Right cardiac atrium (tissue), 5 donors: Measurements from ENCODE around the gene BICC1. TPM values are rescaled to one million over a fixed set of nuclear protein-coding genes. Genes with fewer than 3 reads are reported as not detected.

ENCODE experiments used
- ATAC-seq, 2 donors: fragments of 200-7000 bp; cut with Tn5 transposase; one replicate each; pipeline versions ENCODE4 v1.8.0 to v1.9.1; 2020; ENCODE audit warnings: moderate library complexity in 2 of 2, mild to moderate bottlenecking in 1 of 2
- DNase-seq, 3 donors: peaks; one replicate each; pipeline ENCODE4 v3.0.0-alpha.2; 2020
- H3K27ac ChIP-seq: one replicate; pipeline ENCODE4 v1.5.1; 2013; ENCODE audit warnings: mild to moderate bottlenecking, low read length, control low read depth, moderate library complexity
- H3K27me3 ChIP-seq: one replicate; pipeline ENCODE4 v1.6.1; 2013; ENCODE audit not compliant: control insufficient read depth, insufficient read depth
- H3K4me1 ChIP-seq: one replicate; pipeline ENCODE4 v1.6.1; 2013; ENCODE audit warnings: low read length; ENCODE audit not compliant: control insufficient read depth, insufficient read depth
- H3K4me3 ChIP-seq: one replicate; pipeline ENCODE4 v1.5.1; 2013; ENCODE audit warnings: low read length, control low read depth
- H3K9me3 ChIP-seq: one replicate; pipeline ENCODE4 v1.6.1; 2013; ENCODE audit warnings: low read length; ENCODE audit not compliant: control insufficient read depth
- WGBS: extraction: QIAGEN DNeasy Blood & Tissue Kit; methylation state at CpG from one replicate; pipeline ENCODE4 v1.1.7; 2013; 5-methylcytosine and 5-hydroxymethylcytosine counted together
- intact Hi-C, 4 donors: fragments of 100-400 bp; cut with DNase I; formaldehyde crosslinking; loops; one replicate each; pipeline versions ENCODE4 v1.11.0 to v1.14.0; 2022 to 2023
- polyA plus RNA-seq: library from polyadenylated mRNA; stranded (reverse); fragments of 200-250 nt; gene quantifications from one replicate; pipeline ENCODE4 v1.2.3, GENCODE V29; 2013
- total RNA-seq, 4 donors: library from RNA; stranded (reverse); fragmentation: NEBNext Ultra II Directional; extraction: Animal tissue kit (Norgen Biotek cat#: 25700); gene quantifications; one replicate each; pipeline ENCODE4 v1.2.1, GENCODE V29; 2021
- donor health status: healthy with polysubstance abuse.
- donor health status: DM: no; HTN: yes; CAD: no.
- donor health status: DM: no; HTN: no; CAD: no.
- donor health status: DM: no; HTN: yes; CAD: no; lungs with severe emphysema.
- donor health status: DM: yes; HTN: yes; CAD: no.

BICC1 gene
- total and polyA plus RNA-seq, 5 donors = 5.2 to 15.9 (median 13.5) TPM

DNA sequence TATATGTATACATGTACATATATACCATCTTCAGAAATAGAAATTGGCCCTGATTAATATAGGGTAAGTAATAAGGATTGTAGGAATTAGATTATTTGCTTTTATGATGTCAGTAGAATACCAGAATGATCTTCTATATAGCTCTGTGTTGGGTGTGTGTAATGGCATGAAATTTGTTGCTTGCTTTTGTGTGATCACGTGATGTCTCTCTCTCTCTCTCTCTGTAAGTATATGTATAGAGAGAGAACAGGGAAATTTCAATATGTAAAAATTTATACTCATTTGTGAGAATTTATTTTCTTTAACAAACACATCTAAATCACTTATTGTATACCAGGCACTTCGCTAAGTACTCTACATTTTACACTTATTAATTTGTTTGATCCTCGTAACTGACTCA lies 272.7 kb downstream of the BICC1 start:
- no peaks in the 10 kb centered on the region for H3K9me3 ChIP-seq
- H3K4me1 ChIP-seq = peaks cover 3% of the 10 kb centered on the region
- ATAC-seq (no peak), DNase-seq (no peak)
- intact Hi-C loops = loop anchor here (10.0 kb wide), 5 partner anchors 149 to 839 kb away; partner anchors contain the start of gene PHYHIPL (in 1 of the 4)
- no peaks in the 10 kb centered on the region for H3K27me3 ChIP-seq
- H3K4me3 ChIP-seq = no peak overlapping the region
- no peak overlapping the region for H3K27ac ChIP-seq
- WGBS = 92% methylated on average over 3 of the region's 3 CpGs

DNA sequence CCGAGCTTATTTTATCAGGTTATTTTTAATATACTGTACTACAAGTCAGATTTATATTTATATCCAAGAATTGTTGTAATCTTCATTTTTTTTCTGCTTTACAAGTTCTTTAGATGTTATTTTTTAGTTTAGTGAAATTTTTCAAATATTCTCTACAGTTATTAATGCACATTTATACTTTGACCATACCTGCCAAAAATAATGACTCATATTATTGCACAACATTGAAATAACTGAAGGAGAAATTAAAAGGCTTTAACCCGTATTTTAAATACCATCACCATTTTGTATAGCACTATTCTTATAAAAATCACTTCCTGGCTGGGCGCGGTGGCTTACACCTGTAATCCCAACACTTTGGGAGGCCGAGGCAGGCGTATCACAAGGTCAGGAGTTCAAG lies 278.5 kb downstream of the BICC1 start:
- 81% methylated on average over 6 of the region's 6 CpGs for WGBS
- H3K27me3 ChIP-seq = no peaks in the 10 kb centered on the region
- ATAC-seq = no peak
- intact Hi-C loops = no loop called here
- H3K9me3 ChIP-seq = no peaks in the 10 kb centered on the region
- no peak overlapping the region for H3K4me3 ChIP-seq
- no peak overlapping the region for H3K27ac ChIP-seq
- H3K4me1 ChIP-seq = no peaks in the 10 kb centered on the region
- DNase-seq = peak in 1 of 3 donors; percentile 36

DNA sequence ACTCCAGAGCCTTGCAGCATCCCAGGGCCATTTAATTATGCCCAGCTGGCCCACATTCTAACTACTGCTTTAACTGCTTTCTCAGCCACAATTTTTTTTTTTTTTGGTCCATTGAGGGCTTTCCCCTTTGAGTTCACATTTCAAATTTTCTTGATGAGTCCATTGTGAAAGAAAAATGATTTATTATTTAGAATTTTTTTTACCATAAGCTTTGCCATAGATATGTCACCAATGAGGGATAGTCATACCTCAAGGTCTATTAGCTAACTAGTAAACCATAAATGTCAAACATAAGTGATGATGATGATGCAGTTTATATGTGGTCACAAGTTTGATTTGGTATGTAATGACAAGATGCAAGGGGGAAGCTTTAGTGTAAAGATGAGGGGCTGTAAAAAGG lies 282.9 kb downstream of the BICC1 start:
- Histone ChIP-seq H3K27ac (no peak overlapping the region), H3K27me3 (no peaks in the 10 kb centered on the region), H3K4me1 (no peaks in the 10 kb centered on the region), H3K9me3 (no peaks in the 10 kb centered on the region), H3K4me3 (no peak overlapping the region)
- ATAC-seq = no peak
- no peak for DNase-seq
- intact Hi-C loops = no loop called here

DNA sequence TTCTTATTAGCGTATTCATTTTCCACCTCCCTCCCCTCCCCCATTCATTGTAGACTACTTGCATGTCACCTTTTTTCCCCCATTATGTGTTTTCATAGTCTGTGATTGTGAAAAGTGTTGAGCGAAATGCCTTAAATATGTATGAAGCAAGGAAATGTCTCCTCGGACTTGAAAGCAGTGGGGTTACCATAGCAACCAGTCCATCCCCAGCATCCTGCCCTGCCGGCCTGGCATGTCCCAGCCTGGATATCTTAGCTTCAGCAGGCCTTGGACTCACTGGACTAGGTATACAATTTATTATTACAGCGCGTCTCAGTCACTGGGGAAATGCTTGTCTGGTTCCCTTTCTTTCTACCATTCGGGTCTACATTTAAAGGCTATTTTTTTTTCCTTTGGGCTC lies 283.6 kb downstream of the BICC1 start:
- H3K27ac ChIP-seq = no peak overlapping the region
- no peaks in the 10 kb centered on the region for H3K9me3 ChIP-seq
- no peaks in the 10 kb centered on the region for H3K27me3 ChIP-seq
- WGBS = 82% methylated on average over 7 of the region's 7 CpGs
- H3K4me1 ChIP-seq = no peaks in the 10 kb centered on the region
- intact Hi-C loops = no loop called here
- H3K4me3 ChIP-seq = no peak overlapping the region
- DNase-seq (no peak), ATAC-seq (no peak)

DNA sequence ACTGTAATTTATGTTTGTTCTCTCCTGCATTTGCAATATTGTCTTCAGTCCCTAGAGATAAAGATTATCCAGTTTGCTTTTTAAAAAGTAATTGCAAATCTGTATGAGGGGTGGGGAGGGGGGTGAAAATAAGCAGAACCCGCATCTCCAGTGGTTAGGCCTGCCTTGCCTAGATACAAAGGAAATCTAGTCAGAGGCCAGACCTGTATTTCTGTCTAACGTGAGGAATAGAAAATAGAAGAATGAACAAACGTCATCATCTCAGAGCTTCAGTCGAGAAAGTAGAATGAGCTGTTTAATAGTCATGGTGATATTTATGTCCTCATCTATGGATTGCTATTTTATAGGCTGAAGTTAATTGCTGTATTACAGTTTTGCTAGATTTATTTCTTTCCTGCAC lies 284.2 kb downstream of the BICC1 start:
- Histone ChIP-seq H3K27ac (no peak overlapping the region), H3K4me1 (no peaks in the 10 kb centered on the region), H3K9me3 (no peaks in the 10 kb centered on the region), H3K4me3 (no peak overlapping the region), H3K27me3 (no peaks in the 10 kb centered on the region)
- DNase-seq (no peak), ATAC-seq (no peak)
- intact Hi-C loops = no loop called here
- WGBS = 71% methylated on average over 4 of the region's 4 CpGs

DNA sequence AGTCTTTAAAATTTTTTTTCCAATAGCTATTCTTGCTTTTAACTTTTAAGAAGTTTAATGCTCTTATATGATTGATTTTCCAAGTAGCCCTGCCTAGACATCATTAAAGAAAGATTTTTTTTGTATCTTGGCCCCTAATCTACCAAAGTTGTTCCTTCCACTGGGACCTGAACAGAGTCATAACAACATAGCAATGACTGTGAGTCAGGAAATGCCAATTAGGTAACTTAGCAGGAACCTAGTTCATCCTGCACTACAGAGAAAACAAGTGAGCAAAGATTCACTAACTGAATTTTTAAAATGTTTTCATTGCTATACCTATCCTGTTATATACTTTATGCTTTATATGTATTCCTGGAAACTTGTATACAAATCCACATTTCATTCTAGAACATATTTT lies 284.7 kb downstream of the BICC1 start:
- intact Hi-C loops = no loop called here
- Histone ChIP-seq H3K4me1 (no peaks in the 10 kb centered on the region), H3K9me3 (no peaks in the 10 kb centered on the region), H3K27me3 (no peaks in the 10 kb centered on the region), H3K4me3 (no peak overlapping the region), H3K27ac (no peak overlapping the region)
- ATAC-seq (no peak), DNase-seq (no peak)

DNA sequence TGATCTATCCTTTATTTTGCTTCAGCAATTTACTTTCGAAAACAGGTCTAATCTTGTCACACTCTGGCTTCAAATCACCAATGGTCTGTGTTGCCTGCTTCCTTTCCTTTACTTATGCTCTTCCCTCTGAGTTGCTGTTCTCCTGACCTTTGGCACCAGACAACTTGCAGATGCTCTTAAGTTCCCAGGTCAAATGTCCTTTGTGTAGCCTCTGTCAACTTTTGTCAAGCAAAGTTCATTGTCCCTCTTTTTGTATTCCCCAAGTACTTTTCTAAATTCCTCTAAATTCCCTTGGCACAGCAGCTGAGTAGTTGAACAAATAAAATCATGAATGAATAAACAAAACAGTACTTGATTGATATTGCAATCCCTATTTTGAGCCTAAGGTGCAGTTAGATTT lies 289.4 kb downstream of the BICC1 start:
- Histone ChIP-seq H3K4me3 (no peak overlapping the region), H3K27ac (no peak overlapping the region), H3K9me3 (no peaks in the 10 kb centered on the region), H3K27me3 (no peaks in the 10 kb centered on the region), H3K4me1 (no peaks in the 10 kb centered on the region)
- ATAC-seq = no peak
- intact Hi-C loops = no loop called here
- DNase-seq = no peak
- 82% methylated on average over 1 of the region's 1 CpG for WGBS

DNA sequence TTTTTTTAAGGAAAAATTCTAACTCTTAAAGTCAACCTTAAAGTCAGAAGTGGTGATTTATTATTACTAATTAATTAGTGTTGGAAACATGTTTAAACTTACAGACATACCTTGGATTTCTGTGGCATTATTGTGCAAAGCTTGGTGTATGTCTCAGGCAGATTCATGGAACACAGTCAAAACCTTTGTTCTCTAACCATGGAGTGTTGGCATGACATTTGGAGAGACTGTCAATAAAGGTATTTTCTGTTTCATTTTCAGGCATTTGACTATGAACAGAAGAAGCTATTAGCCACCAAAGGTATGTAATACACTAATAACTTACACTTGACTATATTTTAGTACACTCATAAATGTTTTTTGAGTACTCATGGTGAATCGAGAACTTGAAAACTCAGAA lies 293.7 kb downstream of the BICC1 start:
- no peaks in the 10 kb centered on the region for H3K4me1 ChIP-seq
- intact Hi-C loops = no loop called here
- ATAC-seq (no peak), DNase-seq (no peak)
- no peaks in the 10 kb centered on the region for H3K9me3 ChIP-seq
- no peaks in the 10 kb centered on the region for H3K27me3 ChIP-seq
- WGBS = 90% methylated on average over 1 of the region's 1 CpG
- H3K4me3 ChIP-seq = no peak overlapping the region
- no peak overlapping the region for H3K27ac ChIP-seq

DNA sequence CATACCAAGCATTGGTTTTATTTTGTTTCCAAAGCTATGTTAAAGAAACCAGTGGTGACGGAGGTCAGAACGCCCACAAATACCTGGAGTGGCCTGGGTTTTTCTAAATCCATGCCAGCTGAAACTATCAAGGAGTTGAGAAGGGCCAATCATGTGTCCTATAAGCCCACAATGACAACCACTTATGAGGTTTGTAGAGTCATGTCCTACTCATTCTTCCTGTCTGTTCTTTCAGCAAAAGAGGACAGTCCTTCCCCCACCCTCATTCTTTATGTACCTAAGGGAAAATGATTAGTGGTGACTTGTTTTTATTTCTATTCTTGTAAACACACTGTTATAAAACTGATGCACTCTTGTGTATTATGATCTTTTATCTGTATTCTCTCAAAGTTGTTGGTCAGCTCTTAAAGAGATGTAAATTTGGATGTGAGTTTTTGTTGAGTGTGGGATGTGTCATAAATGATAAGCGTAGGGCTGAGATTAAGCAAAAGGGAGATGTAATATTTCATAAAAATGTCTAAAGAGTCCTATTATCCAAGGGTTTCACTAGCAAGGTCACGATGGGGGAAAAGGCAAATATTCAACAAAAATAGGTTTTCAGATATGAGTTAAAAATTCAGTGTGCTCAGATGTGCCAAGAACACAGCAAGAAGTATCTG lies 294.4 kb downstream of the BICC1 start:
- Histone ChIP-seq H3K27me3 (no peaks in the 10 kb centered on the region), H3K27ac (peak overlapping the region; percentile 17), H3K9me3 (no peaks in the 10 kb centered on the region), H3K4me3 (no peak overlapping the region), H3K4me1 (no peaks in the 10 kb centered on the region)
- ATAC-seq (peak; percentile 32 to 41), DNase-seq (no peak)
- intact Hi-C loops = no loop called here
- WGBS = 78% methylated on average over 4 of the region's 4 CpGs

DNA sequence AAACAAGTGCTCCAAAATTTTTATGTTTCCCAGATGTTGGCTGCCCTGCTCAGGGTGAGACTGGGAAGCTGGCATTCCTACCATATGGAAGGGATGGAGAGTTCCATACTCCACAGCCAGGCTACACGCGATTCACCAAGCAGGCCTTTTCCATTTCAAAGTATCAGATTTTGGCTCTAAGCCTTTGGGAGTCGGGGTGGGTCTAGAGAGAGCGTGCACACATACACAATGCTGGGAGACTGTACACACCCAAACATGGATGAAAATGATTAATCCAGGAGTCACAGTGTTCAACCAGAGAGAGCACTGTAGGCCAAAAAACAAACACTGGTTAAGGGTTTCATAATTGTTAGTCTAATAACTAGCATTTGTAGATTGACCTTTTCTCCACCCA lies 295.0 kb downstream of the BICC1 start:
- Histone ChIP-seq H3K9me3 (no peaks in the 10 kb centered on the region), H3K27me3 (no peaks in the 10 kb centered on the region), H3K27ac (peak overlapping the region; percentile 17), H3K4me3 (no peak overlapping the region), H3K4me1 (no peaks in the 10 kb centered on the region)
- ATAC-seq (peak; percentile 71 to 85), DNase-seq (no peak)
- intact Hi-C loops = no loop called here
- 63% methylated on average over 4 of the region's 4 CpGs for WGBS

DNA sequence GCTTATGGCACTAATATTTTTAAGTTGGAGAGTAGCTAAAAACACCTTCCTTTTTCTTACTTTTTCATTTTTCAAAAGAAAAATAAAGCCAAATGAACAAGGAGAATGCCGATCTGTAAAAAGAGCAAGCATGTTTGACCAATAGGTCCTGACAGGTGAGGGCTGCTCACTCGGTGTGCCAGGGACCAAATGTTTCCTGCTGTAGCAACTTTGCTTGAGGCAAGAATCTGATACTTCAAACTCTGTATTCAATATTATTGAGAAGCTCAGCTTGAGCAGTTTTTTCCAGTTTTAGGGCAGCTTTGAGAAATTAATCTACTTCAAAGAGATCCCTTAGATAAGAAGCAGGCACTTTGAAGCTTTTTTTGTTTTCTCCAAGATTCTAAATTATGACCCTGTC lies 298.1 kb downstream of the BICC1 start:
- Histone ChIP-seq H3K27ac (no peak overlapping the region), H3K27me3 (no peaks in the 10 kb centered on the region), H3K9me3 (no peaks in the 10 kb centered on the region), H3K4me1 (no peaks in the 10 kb centered on the region), H3K4me3 (no peak overlapping the region)
- ATAC-seq = no peak
- 90% methylated on average over 2 of the region's 2 CpGs for WGBS
- no peak for DNase-seq
- intact Hi-C loops = no loop called here

DNA sequence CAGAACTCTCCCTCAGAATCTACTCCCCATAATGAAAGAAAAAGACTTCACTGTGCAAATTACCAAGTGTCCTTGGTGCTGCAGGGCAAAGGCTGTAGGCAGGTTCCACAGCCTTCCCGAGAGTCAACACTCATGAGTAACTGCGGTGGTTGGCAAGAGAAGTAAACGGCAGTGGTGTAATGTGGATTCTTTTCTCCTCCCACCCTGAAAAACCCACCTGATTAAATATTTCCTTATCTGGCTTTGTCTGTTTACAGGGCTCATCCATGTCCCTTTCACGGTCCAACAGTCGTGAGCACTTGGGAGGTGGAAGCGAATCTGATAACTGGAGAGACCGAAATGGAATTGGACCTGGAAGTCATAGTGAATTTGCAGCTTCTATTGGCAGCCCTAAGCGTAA lies 300.9 kb downstream of the BICC1 start:
- Histone ChIP-seq H3K27ac (no peak overlapping the region), H3K9me3 (no peaks in the 10 kb centered on the region), H3K4me1 (peaks cover 4% of the 10 kb centered on the region), H3K27me3 (no peaks in the 10 kb centered on the region), H3K4me3 (no peak overlapping the region)
- DNase-seq (no peak), ATAC-seq (no peak)
- 86% methylated on average over 8 of the region's 8 CpGs for WGBS
- intact Hi-C loops = no loop called here
